GM04504 (cell line): Measurements from ENCODE around the gene PREP.

Experiments used
- DNase-seq: peaks from one replicate; pipeline ENCODE4 v3.0.0-alpha.2; 2012; ENCODE audit warnings: low read depth

The PREP gene

DNA sequence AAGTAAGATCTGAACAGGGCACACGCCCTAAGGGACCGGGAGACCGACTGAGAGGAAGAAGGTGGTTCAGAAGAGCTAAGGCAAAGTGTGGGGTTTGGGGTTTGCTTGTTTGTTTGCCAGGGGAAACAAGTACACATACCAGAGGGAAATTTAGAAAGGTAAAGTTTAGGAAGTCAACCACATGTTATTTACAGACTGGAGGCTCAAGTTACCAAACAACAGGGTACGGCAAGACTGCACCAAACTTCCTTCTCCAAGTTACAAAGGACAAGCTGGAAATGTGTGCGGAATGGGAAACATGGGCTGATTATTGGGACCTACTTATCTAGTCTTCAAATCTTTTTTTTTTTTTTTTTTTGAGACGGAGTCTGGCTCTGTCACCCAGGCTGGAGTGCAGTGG lies 11.2 kb downstream of the PREP start:
- no peak for DNase-seq

DNA sequence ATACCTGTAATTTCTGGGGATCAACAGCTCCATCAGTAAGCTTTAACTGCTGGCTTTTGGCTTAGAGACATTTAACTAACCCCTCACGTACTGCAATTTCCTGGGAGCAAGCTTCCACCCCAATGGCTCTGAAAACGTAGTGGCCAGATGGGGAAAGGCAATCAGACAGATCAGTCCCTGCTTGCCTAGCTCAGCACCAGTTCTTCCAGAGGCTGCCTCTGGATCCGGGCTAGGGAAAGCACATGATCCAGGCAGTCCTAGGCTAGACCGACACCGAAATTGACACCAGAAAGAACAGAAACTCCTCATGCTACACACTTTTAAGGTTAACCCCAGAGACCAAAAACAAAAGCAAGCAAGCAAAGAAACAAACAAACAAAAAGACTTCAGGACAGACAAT lies 13.3 kb downstream of the PREP start:
- DNase-seq: no peak

- no peak for DNase-seq
Observed at GRCh38 chr6:105388392-105388791, 14.5 kb downstream of the PREP start.

DNA sequence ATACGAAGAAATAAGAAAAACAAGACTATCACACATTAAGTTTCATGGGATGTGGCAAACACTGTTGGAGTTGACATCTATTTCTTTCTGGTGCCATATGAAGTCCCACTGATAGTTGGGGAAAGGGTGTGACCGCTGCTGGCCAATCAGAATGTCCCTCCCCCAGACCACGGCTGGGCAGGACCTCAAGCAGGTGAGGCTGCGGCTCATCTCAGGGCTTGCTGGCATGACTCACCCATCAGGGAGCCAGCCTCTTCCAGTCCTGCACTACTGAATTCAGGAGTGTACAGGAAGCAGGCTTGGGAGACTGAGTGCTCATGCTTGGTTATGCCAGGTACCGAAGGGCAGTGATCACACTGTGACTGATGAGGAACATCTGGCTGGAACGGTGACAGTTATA lies 18.9 kb downstream of the PREP start:
- DNase-seq: no peak

- no peak for DNase-seq
Observed at GRCh38 chr6:105382958-105383357, 19.9 kb downstream of the PREP start.

DNA sequence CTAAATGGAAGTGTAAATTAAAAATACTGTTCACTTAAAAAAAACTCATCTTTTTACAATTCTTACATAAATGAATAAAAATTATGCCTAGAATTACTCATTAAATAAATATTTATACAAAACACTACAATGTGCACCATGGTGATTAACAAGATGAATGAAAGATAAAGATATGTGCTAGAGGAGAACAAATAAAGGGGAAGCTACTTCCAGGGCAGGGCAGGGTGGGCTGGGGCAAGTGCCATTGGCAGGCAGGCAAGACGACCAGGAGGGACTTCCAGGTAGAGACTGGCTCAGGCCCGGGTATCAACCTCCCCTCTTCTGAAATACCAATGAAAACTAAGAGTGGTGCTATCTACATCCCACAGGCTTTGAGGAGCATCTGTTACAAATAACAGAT lies 20.4 kb downstream of the PREP start:
- DNase-seq: no peak

- DNase-seq: no peak
Observed at GRCh38 chr6:105380634-105381033, 22.2 kb downstream of the PREP start.

DNA sequence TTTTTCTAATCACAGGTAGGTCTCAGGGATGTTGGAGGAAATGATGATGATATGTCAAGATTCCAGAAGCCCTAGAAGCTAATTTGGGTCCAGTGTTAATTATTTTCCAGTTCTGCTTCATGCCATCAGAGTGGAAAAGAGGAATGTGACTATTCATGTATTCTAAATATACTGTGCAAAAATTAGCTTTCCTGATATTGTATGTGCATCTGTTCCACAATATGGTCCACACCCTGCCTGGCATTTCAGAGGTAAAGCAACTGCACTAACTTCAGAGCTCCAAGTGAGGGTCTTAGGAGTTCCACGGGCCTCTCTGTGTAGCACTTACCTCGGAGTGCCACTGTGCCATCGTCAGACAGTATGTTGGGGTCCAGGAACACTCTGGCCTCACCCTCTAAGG lies 27.1 kb downstream of the PREP start:
- DNase-seq: no peak

DNA sequence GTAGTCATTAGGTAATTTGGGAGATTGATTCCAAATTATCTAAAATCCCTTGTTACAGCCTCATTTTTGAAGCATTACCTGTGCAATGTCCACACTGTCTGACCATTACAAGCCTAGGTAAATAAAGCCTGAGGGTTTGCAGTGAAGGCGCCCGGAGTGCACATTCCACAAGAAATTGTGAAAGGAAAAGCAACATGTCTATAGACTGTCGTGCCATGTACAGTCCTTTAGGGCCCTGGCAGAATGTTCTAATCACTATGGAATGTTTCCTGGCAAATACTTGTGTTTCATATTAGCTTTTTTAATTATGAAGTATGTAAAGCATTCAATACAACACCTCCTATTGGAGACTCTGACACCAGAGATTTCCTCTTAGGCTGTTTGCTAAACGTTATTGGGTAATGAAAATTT lies 28.9 kb downstream of the PREP start:
- no peak for DNase-seq

GRCh38 chr6:105373481-105373880 lies 29.4 kb downstream of the PREP start:
- no peak for DNase-seq

- DNase-seq: no peak
Observed at GRCh38 chr6:105372849-105373182, 30.1 kb downstream of the PREP start.

DNA sequence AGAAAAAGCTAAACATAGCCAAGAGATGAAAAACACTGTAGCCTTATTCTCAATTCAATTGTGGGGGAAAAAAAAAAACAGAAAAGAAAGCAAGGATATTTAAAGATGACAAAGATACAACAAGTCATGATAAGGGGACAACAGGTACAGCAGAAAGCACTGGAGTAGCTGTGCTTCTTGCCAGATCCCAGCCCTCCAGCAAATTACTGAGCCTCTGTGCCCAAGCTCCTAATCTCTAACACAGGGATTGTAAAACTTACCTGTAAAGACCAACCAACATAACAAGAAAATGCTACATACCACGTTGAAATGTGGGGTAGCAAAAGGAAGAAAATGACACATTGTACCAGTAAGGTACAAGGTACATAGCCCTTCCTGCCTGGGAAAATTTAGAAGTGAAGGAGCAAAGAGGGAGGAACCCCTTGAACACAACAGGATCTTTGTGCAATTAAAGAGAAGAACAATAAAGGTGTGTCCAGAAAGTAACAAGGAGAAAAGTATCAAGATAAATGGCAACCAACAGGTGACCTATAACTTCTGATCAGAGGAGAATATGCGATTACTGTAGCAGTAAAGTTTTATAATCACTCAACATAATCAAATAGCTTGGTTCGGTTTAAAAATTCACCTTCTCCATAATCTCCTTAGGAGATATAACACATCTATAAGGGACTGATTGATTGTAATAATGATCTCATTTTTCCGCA lies 30.6 kb downstream of the PREP start:
- no peak for DNase-seq

DNA sequence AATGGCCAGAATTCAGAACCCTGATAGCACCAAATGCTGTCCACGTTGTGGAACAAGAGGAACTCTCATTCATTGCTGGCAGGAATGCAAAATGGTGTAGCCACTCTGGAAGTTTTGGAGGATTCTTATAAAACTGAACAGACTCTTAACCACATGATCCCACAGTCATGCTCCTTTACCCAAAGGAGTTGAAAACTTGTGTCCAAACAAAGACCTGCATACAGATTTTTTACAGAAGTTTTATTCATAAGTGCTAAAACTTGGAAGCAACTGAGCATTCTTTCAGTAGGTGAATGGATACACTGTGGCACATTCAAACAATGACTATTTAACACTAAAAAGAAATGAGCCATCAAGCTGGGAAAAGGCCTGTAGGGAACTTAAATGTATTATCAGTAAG lies 32.5 kb downstream of the PREP start:
- DNase-seq: no peak

- DNase-seq: no peak
Observed at GRCh38 chr6:105369145-105369544, 33.7 kb downstream of the PREP start.

- DNase-seq: no peak
Observed at GRCh38 chr6:105364243-105364642, 38.6 kb downstream of the PREP start.

GRCh38 chr6:105363100-105363754 lies 39.7 kb downstream of the PREP start:
- DNase-seq: peak; percentile 27

DNA sequence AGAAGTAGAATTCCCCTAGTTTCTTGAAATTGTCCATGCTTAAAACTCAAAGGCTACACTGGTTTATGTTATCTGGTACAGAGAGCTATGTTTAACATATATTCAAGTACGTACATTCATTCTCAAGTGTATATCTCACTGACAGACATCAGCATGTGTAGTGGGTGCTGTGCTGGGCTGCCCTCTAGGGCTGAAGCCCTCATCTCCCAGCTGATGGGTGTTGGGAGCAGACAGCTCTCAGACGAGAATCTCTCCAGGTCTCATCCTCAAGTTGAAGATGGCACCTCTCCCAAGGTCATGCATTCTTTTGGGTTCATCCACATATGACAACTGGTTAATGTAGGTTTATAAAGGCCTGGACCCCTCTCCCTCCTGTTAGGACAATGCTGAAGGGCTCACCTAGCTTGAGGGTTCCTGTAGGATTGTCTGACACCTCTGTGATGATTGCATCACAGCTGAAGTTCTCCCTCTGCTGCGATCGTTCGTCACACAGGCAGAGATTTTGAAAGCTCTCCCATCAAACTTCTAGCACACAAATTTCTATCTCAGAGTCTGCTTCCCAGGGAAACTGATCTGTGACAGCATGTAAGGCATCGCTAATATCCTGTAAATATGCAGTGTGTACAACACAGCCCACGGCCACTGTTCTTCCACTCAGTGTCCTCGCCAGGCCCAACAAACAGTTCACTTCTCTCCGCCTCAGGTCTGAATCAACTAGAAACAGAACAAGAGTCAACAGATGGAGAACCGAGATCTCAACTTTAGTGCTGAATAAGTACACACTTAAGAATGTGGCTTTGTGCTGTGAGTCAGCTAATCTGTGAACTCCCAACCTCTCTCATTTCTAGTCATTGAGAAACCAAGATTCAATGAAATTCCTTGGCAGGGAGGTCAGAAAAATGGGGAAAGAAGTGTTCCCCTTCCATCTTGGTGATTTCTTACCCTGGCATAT lies 43.2 kb downstream of the PREP start:
- DNase-seq: peak; percentile 76

- no peak for DNase-seq
Observed at GRCh38 chr6:105357165-105357564, 45.7 kb downstream of the PREP start.

DNA sequence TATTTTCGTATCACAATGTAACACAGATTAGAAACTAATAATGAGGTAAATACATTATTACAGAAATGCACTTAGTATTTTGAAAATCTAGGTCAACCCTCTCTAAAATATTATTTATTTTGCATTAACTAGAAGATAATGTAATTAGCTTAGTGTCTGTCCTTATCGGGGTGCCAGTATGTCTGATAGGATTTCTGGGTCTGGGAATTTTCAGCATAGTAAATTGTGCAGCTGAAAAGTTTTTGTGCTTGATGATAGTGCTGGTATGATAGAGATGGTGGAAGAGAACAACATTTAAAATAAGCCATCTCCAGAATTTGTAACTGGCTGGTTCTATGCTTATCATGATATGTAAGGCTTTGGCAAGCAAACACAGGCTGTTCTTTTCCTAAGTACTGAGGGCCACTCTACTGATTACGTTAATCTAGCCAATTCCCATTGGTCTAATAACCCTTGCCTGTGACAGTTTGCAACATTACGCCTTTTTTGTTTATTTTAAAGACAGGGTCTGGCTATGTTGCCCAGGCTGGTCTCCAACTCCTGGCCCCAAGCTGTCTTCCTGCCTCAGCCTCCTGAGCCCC lies 50.8 kb downstream of the PREP start:
- no peak for DNase-seq

- DNase-seq: no peak
Observed at GRCh38 chr6:105348897-105349296, 54.0 kb downstream of the PREP start.

DNA sequence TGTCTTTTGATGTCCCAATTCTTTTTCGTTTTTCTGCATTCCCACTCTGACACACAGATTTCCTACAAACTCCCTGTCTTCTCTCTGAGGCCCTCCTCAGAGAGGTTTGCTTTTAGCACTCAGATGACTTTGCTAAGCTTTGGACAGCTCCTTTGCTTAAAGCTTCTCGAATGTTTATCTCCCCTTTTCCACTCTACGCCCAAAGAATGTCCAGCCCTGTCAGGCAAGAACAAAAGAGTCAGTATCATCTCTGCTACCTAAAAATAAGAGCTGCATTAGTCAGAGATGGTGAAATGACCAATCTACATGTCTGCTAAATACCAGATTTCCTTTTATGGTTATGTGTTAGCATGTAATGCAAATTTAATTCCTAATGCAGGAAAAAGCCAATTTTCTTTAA lies 56.8 kb downstream of the PREP start:
- peak; percentile 35 for DNase-seq

DNA sequence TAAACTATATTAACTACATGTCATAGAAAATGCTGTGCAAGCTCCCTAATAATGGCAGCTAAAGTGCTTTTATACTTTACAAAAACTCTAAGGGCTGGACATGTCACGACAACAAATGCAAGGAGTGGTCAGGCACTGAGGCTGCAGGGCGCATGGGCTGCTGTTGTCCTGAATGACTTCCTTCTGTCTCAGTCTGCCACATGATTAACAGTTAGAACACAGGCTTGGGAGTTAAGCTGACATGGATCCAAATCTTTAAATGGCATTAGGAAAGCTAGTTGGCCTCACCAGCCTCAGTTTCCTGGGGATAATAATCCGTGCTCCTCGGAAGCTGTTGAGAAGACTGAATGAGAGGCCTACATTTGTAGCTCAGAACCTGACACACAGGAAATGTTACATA lies 57.4 kb downstream of the PREP start:
- DNase-seq: no peak
